Measurements from ENCODE around the gene CASQ2.

Gene CASQ2

GRCh38 chr1:115660151-115660550, 108.4 kb downstream of the CASQ2 start:
- no peak for DNase-seq (ENCODE audit: low spot score)

DNA sequence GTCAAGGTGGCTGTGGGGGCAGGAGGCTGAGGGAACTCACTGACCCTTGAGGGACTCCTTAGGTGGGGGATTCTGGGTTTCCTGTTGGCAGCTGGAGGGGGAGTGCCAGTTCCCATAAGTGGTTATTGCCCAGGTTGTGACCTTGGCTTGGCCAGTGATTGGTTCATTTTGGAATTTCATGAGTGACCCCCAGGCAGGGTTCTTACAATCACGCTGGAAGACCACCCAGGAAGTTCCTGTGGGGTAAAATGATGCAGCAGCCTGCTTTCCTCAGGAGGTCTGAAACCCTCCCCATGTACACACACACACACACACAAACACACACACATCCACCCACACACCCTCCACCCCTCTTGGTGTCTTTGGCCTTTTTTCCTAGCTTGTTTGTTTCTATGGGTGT, 109.9 kb downstream of the CASQ2 start:
- DNase-seq (ENCODE audit: low spot score) = no peak

DNA sequence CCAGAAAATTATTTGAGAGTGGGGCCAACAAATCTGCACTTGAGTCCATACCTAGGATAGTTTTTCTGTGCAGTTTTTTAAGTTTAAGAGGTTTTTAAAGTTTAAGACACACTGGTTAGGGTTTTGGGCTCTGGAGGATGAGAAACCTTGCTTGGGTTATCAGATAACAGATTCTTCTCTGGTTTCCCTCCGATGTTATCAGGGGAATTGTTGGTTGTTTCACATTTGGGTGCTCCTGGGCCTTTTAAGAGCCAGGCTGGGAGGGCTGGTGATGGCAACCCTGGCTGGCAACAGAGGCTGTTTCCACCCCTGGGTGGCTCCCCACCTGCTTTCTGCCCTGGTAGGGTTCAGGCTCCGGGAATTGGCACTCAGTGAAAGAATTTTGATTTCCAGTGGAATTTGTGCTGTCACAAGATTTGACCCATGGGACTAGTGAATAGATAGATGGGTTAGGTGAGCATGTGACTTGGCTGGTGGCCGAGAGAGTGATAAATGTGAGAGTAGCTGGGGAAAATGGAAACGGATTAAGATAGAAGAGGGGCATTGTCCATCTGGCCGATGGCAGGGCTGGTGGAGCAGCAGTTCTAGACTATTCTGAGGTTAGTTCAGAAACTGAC, 111.9 kb downstream of the CASQ2 start:
- DNase-seq (ENCODE audit: low spot score) = no peak

GRCh38 chr1:115655916-115656315, 112.6 kb downstream of the CASQ2 start:
- DNase-seq (ENCODE audit: low spot score) = no peak

- DNase-seq (ENCODE audit: low spot score) = peak; percentile 44
Measured at GRCh38 chr1:115655306-115655663, 113.2 kb downstream of the CASQ2 start.

DNA sequence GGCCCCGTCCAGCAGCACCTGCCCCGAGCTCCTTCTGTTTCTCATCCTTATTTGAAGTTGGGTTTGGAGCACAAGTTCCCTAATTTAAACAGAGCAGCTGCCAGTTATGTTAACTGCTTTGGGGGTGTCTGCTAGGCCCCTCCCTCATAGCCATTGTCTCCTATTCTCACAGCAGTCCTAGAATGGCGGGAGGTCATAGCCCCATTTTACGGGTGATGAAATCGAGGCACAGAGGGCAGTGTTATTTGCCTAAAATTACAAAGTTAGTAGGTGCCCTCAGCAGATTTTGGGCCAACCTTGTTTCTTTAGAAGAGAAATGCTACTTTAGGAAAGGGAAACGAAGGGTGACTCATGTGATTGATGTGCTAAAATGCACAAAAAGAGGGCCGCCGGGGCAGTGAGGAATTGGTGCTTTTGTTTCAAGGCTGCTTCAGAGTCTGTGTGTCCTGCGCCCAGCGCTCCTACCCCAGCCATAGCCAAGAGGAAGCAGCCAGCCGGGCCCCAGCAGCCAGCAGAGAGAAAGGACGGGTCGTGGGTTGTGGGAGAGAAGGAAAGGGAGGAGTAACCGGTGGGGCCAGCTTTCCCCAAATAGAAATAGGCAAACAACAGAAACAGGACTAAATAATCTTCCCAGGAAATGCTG, 113.7 kb downstream of the CASQ2 start:
- no peak for DNase-seq (ENCODE audit: low spot score)

DNA sequence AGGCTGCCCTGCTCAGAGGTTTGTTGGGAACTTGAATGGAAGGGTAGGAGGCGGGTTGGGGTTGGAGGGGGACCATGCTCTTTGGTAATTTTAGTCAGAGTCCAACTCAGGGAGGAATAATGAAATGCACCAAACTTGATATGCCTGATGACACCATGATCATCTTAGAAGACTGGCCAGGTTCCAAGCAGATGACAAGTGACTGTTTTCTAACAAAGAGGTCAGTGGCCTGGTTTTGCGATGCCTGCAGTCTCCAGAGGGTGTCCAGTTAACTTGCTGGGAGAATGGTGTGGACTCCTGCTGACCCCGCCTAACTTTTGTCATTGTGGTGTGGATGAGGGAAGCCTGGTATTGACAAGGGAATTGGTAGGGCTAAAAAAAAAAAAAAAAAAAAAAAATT, 114.4 kb downstream of the CASQ2 start:
- DNase-seq (ENCODE audit: low spot score) = no peak

GRCh38 chr1:115652236-115652788, 116.2 kb downstream of the CASQ2 start:
- no peak for DNase-seq (ENCODE audit: low spot score)

GRCh38 chr1:115651391-115651790, 117.1 kb downstream of the CASQ2 start:
- no peak for DNase-seq (ENCODE audit: low spot score)

DNA sequence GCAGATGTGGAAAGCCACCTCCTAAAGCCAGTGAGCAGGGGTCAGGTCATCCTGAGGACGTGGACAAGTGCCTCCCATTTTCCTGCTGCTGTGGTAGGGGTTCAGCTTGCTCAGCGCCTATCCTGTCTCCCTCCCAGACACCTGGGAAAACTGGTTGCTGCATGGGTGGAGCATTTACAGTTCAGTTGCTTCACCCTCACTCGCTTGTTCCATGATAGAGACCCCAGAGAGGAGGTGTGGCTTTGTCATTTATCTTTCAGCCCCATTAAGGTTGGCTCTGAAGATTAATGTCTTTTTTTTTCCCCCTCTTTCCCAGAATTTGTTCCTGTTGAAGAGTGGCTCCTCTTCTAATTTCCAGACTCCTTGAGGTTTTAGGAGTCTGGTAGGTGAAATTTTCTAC, 117.6 kb downstream of the CASQ2 start:
- no peak for DNase-seq (ENCODE audit: low spot score)
